Erythroblast (primary cell): ENCODE measurements around the gene TGM2.
"Not testable (repeated sequence)": the region's sequence is repeated elsewhere in the genome, so short reads cannot be mapped to it uniquely, and the experiment has no call there.

Experiments
- DNase-seq, 2 experiments: peaks; one replicate each; lab custom pipeline; 2025; lab: John Stamatoyannopoulos, UW
- GATA1 ChIP-seq: IDR thresholded peaks from 2 replicates; pipeline ENCODE4 v1.6.1; 2011; ENCODE audit warnings: low read depth, mild to moderate bottlenecking, control low read depth, low read length, moderate library complexity
- POLR2A ChIP-seq: IDR thresholded peaks from 2 replicates; pipeline ENCODE4 v1.6.1; 2011; ENCODE audit warnings: mild to moderate bottlenecking, low read length

TGM2 gene

GRCh38 chr20:38114353-38114791, 50.7 kb downstream of the TGM2 start:
- DNase-seq, result peak; percentile 54 to 74
- TF ChIP-seq GATA1 (no peak), POLR2A (no peak)

GRCh38 chr20:38113401-38114325, 51.4 kb downstream of the TGM2 start:
- no peak for TF ChIP-seq GATA1
- TF ChIP-seq POLR2A, result no peak
- peak; percentile 89 for DNase-seq

GRCh38 chr20:38112930-38113294, 52.2 kb downstream of the TGM2 start:
- TF ChIP-seq POLR2A (no peak), GATA1 (no peak)
- DNase-seq, result no peak

- DNase-seq, result no peak
- TF ChIP-seq GATA1 (no peak), POLR2A (no peak)
Observed at GRCh38 chr20:38112261-38112929, 52.7 kb downstream of the TGM2 start.

GRCh38 chr20:38111366-38112232, 53.5 kb downstream of the TGM2 start:
- no peak for DNase-seq

GRCh38 chr20:38110525-38111178, 54.4 kb downstream of the TGM2 start:
- TF ChIP-seq GATA1, result no peak
- no peak for DNase-seq

More at GRCh38 chr20:38111366-38112232, 53.5 kb downstream of the TGM2 start:
- TF ChIP-seq POLR2A, result no peak
- TF ChIP-seq GATA1, result no peak

GRCh38 chr20:38109591-38110524, 55.2 kb downstream of the TGM2 start:
- peak in 1 of 2 experiments; percentile 49 for DNase-seq
- TF ChIP-seq GATA1 (no peak), POLR2A (no peak)

- TF ChIP-seq GATA1, result no peak
- TF ChIP-seq POLR2A, result no peak
- DNase-seq, result no peak
Observed at GRCh38 chr20:38108986-38109541, 56.0 kb downstream of the TGM2 start.

GRCh38 chr20:38108438-38108985, 56.6 kb downstream of the TGM2 start:
- TF ChIP-seq POLR2A, result no peak
- TF ChIP-seq GATA1, result no peak

GRCh38 chr20:38107916-38108315, 57.2 kb downstream of the TGM2 start:
- DNase-seq, result not testable (repeated sequence)

More at GRCh38 chr20:38108438-38108985, 56.6 kb downstream of the TGM2 start:
- no peak for DNase-seq

GRCh38 chr20:38107386-38107785, 57.7 kb downstream of the TGM2 start:
- not testable (repeated sequence) for DNase-seq

- TF ChIP-seq POLR2A, result no peak
- TF ChIP-seq GATA1, result no peak
- no peak for DNase-seq
Observed at GRCh38 chr20:38106461-38106860, 58.6 kb downstream of the TGM2 start.

- TF ChIP-seq GATA1, result no peak
- no peak for TF ChIP-seq POLR2A
- DNase-seq, result no peak
Observed at GRCh38 chr20:38104285-38104684, 60.8 kb downstream of the TGM2 start.

GRCh38 chr20:38102206-38102605, 62.9 kb downstream of the TGM2 start:
- DNase-seq, result not testable (repeated sequence)
